ENCODE measurements around the gene ANXA4. TPM values are rescaled to one million over a fixed set of nuclear protein-coding genes. Genes with fewer than 3 reads are reported as not detected.

The ANXA4 gene
- polyA plus RNA-seq, 2 of the 4 experiments (the other 2 are of a cell fraction): 341 to 554 TPM

DNA sequence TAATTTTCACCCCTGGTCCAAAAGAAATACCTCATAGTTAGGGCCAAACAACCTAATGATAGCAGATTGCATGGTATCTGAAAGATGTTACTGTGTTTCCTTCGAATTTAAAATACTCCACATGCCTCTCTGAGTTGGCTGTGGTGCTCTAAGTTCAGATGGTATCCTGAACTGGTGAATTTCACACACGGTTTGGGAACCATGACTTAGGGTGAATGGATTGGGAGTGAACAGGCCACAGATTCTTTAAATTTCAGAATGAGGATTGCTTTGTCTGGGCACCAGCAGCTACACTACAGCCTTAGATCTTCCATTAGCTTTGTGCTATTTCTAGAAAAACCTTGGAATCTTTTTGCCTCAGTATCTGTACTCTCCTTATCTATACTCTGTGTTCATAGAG, 93.7 kb downstream of the ANXA4 start:
- ChIA-PET CTCF (interaction anchor here (0.9 to 1.3 kb wide), 2 partner anchors 111 to 112 kb away, joined by 3 read pairs; no protein-coding TSS in a partner anchor), POLR2A (no interaction called here)
- DNase-seq (ENCODE audit: low read depth in 1 of 2, low spot score in 1 of 2) (no peak), FAIRE-seq (no peak), ATAC-seq (no peak)
- Histone ChIP-seq H3K9me3 (no peaks in the 10 kb centered on the region), H3K4me1 (peaks cover 5% of the 10 kb centered on the region; the same call in 2 of the 3 replicates), H3K4me2 (no peak overlapping the region), H3K27ac (no peak overlapping the region), H3K4me3 (no peak overlapping the region)
- TF ChIP-seq, protein P1, sequence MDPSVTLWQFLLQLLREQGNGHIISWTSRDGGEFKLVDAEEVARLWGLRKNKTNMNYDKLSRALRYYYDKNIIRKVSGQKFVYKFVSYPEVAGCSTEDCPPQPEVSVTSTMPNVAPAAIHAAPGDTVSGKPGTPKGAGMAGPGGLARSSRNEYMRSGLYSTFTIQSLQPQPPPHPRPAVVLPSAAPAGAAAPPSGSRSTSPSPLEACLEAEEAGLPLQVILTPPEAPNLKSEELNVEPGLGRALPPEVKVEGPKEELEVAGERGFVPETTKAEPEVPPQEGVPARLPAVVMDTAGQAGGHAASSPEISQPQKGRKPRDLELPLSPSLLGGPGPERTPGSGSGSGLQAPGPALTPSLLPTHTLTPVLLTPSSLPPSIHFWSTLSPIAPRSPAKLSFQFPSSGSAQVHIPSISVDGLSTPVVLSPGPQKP (IDR thresholded peaks at IDR 0.05; ENCODE audit: low read depth, low read length): no peak
- TF ChIP-seq RNF2 (IDR thresholded peaks at IDR 0.05; ENCODE audit: borderline replicate concordance, low read depth) (no peak), NPAS2 (CRISPR knock-in tag; IDR thresholded peaks at IDR 0.05; ENCODE audit: borderline replicate concordance) (no peak), SREBF2 (IDR thresholded peaks at IDR 0.05) (no peak), PHF8 (IDR thresholded peaks at IDR 0.05; ENCODE audit: borderline replicate concordance, low read depth) (no peak), KDM1A (IDR thresholded peaks at IDR 0.05; ENCODE audit: low read depth) (no peak)
- TF ChIP-seq, protein P2, sequence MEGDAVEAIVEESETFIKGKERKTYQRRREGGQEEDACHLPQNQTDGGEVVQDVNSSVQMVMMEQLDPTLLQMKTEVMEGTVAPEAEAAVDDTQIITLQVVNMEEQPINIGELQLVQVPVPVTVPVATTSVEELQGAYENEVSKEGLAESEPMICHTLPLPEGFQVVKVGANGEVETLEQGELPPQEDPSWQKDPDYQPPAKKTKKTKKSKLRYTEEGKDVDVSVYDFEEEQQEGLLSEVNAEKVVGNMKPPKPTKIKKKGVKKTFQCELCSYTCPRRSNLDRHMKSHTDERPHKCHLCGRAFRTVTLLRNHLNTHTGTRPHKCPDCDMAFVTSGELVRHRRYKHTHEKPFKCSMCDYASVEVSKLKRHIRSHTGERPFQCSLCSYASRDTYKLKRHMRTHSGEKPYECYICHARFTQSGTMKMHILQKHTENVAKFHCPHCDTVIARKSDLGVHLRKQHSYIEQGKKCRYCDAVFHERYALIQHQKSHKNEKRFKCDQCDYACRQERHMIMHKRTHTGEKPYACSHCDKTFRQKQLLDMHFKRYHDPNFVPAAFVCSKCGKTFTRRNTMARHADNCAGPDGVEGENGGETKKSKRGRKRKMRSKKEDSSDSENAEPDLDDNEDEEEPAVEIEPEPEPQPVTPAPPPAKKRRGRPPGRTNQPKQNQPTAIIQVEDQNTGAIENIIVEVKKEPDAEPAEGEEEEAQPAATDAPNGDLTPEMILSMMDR (IDR thresholded peaks at IDR 0.05): no peak
- TF ChIP-seq, protein P3, sequence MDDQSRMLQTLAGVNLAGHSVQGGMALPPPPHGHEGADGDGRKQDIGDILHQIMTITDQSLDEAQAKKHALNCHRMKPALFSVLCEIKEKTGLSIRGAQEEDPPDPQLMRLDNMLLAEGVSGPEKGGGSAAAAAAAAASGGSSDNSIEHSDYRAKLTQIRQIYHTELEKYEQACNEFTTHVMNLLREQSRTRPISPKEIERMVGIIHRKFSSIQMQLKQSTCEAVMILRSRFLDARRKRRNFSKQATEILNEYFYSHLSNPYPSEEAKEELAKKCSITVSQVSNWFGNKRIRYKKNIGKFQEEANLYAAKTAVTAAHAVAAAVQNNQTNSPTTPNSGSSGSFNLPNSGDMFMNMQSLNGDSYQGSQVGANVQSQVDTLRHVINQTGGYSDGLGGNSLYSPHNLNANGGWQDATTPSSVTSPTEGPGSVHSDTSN (IDR thresholded peaks at IDR 0.05): no peak
- WGBS (ENCODE audit: missing lambda C conversion rate): 58% methylated on average over 2 of the region's 2 CpGs

DNA sequence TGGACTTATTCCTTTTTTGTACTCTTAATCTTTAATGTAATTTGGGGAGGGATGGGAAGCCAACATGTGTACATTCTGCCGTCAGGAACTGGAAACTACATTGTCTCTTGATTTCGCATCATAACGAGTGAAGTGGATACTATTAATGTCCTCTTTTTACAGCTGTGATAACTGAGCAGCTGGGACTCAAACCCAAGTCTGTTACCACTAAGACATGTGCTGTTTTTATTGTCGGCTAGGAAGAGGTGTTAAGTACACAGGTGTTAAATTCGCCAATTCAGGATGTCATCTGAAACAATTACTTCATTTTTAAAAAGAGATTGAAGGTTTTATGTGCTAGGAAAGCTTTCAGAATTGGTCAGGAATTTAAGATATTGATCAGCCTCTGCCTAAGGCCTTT, 94.4 kb downstream of the ANXA4 start:
- CTCF ChIA-PET: interaction anchor here (0.8 to 1.3 kb wide), 4 partner anchors 20 to 122 kb away, joined by 3 read pairs; no protein-coding TSS in a partner anchor
- FAIRE-seq: no peak
- 73% methylated on average over 5 of the region's 5 CpGs for WGBS (ENCODE audit: missing lambda C conversion rate)

DNA sequence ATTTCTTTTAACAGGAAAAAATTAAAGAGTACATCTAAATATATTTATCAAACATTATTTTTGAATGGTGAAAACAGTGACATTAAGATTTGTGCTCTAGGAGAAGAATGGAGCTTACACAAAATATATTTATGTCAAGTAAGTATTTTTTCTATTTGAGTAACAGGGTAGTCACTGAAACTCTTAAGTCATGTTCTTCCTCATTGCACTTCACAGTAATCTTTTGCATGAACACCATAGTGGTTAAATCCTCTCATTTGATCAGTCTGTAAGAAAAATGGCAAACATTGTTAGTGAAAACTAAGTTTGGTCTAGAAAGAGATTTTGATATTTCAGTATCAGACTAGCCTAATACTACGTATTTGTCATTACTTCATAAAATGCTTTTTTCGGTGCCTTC, 95.6 kb downstream of the ANXA4 start:
- FAIRE-seq (no peak), ATAC-seq (no peak), DNase-seq (ENCODE audit: low read depth in 1 of 2, low spot score in 1 of 2) (no peak)
- Histone ChIP-seq H3K4me2 (no peak overlapping the region), H3K4me1 (no peaks in the 10 kb centered on the region), H3K4me3 (no peak overlapping the region), H3K27ac (no peak overlapping the region), H3K9me3 (no peaks in the 10 kb centered on the region)
- ChIA-PET CTCF (interaction anchor here (0.8 kb wide), 1 partner anchor 113 kb away, joined by 3 read pairs; no protein-coding TSS in a partner anchor), POLR2A (no interaction called here)
- TF ChIP-seq TP53 (CRISPR knock-in tag; IDR thresholded peaks at IDR 0.05): no peak
- no peak for TF ChIP-seq RFX5 (IDR thresholded peaks at IDR 0.05)
- no peak for TF ChIP-seq MYC (IDR thresholded peaks at IDR 0.05; ENCODE audit: borderline replicate concordance, low read length)
- TF ChIP-seq CHD4 (IDR thresholded peaks at IDR 0.05; ENCODE audit: borderline replicate concordance): no peak
- TF ChIP-seq ZC3H11A (IDR thresholded peaks at IDR 0.05): no peak
- no peak for TF ChIP-seq CEBPB (IDR thresholded peaks at IDR 0.05)
- WGBS (ENCODE audit: missing lambda C conversion rate): 90% methylated on average over 2 of the region's 2 CpGs

More for the DNA sequence above, 94.4 kb downstream of the ANXA4 start:
- no peak overlapping the region for H3K27ac ChIP-seq
- TF ChIP-seq RARB (CRISPR knock-in tag; IDR thresholded peaks at IDR 0.05) (no peak), CHD2 (IDR thresholded peaks at IDR 0.05; ENCODE audit: low read length, partially characterized antibody) (no peak), NPAS2 (CRISPR knock-in tag; IDR thresholded peaks at IDR 0.05; ENCODE audit: borderline replicate concordance) (no peak), FOSL2 (IDR thresholded peaks at IDR 0.05) (no peak), FOSL2 (CRISPR knock-in tag; IDR thresholded peaks at IDR 0.05) (no peak)
- TF ChIP-seq, protein P4, sequence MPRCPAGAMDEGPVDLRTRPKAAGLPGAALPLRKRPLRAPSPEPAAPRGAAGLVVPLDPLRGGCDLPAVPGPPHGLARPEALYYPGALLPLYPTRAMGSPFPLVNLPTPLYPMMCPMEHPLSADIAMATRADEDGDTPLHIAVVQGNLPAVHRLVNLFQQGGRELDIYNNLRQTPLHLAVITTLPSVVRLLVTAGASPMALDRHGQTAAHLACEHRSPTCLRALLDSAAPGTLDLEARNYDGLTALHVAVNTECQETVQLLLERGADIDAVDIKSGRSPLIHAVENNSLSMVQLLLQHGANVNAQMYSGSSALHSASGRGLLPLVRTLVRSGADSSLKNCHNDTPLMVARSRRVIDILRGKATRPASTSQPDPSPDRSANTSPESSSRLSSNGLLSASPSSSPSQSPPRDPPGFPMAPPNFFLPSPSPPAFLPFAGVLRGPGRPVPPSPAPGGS (IDR thresholded peaks at IDR 0.05): no peak
- H3K4me2 ChIP-seq: no peak overlapping the region
- POLR2A ChIA-PET: no interaction called here
- DNase-seq (ENCODE audit: low read depth in 1 of 2, low spot score in 1 of 2): no peak
- H3K9me3 ChIP-seq: no peaks in the 10 kb centered on the region
- no peak for ATAC-seq
- H3K4me3 ChIP-seq: no peak overlapping the region
- H3K4me1 ChIP-seq: no peaks in the 10 kb centered on the region; the same call in 2 of the 3 replicates

All from A549 (cell line).